ENCODE results near the gene ALDH1B1.

- no peak for TF ChIP-seq EZH2phosphoT487 (IDR thresholded peaks at IDR 0.05; ENCODE audit: insufficient read depth, low read depth)
- TF ChIP-seq EZH2 (IDR thresholded peaks at IDR 0.05; ENCODE audit: insufficient read depth, poor library complexity, severe bottlenecking) = no peak
Observed at GRCh38 chr9:38347271-38347671, 45.2 kb upstream of the ALDH1B1 start.
